Neutrophil (primary cell): ENCODE measurements around the gene NUP133.
"Not testable (repeated sequence)": the region's sequence is repeated elsewhere in the genome, so short reads cannot be mapped to it uniquely, and the experiment has no call there.

Experiments
- H3K27ac ChIP-seq: fragments of 200-600 bp; sonication (generic); 2 replicates; pipeline ENCODE4 v1.5.1; 2016; ENCODE audit warnings: mild to moderate bottlenecking, moderate library complexity
- H3K27me3 ChIP-seq: fragments of 200-600 bp; sonication (generic); 2 replicates; pipeline ENCODE4 v1.6.0; 2016; ENCODE audit warnings: mild to moderate bottlenecking
- H3K36me3 ChIP-seq: fragments of 200-600 bp; sonication (generic); 2 replicates; pipeline ENCODE4 v1.5.1; 2017
- H3K4me1 ChIP-seq, 2 experiments: fragments of 200-600 bp in 1 of 2; sonication (generic) in 1 of 2; 1 replicate in 1 of 2; 2 replicates in 1 of 2; pipeline versions ENCODE4 v1.5.1 to v1.6.1; 2013 to 2016; ENCODE audit warnings: low read depth in 1 of 2, low read length in 1 of 2, mild to moderate bottlenecking in 1 of 2, moderate library complexity in 1 of 2; ENCODE audit not compliant: control insufficient read depth in 1 of 2, insufficient read depth in 1 of 2
- H3K4me3 ChIP-seq, 2 experiments: fragments of 200-600 bp in 1 of 2; sonication (generic) in 1 of 2; 1 replicate in 1 of 2; 2 replicates in 1 of 2; pipeline ENCODE4 v1.5.1; 2013 to 2016; ENCODE audit warnings: low read depth in 1 of 2, low read length in 1 of 2, mild to moderate bottlenecking in 1 of 2, moderate library complexity in 1 of 2
- H3K9me3 ChIP-seq: fragments of 200-600 bp; sonication (generic); 2 replicates; pipeline ENCODE4 v1.5.1; 2016
- TF ChIP-seq, protein P1 (sequence below): fragments of 200-600 bp; sonication (generic); IDR thresholded peaks from 2 replicates; pipeline ENCODE4 v1.5.1; 2016; ENCODE audit warnings: antibody characterized with exemption

The NUP133 gene

DNA sequence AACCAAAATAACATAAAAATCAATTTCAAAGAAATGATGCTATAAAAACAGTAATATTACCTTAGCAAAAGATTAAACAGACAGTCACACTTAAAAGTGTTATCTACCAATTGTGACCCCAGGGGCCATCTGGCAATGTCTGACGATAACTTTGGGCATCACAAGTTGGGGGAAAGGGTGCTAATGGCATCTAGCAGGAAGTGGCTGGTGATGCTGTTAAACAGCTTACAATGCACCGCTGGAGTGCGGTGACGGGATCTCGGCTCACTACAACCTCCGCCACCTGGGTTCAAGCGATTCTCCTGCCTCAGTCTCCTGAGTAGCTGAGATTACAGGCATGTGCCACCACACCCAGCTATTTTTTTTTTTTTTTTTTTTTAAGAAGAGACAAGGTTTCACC, 27.6 kb downstream of the NUP133 start:
- no peak overlapping the region for H3K4me3 ChIP-seq
- H3K36me3 ChIP-seq = peaks cover 63% of the 10 kb centered on the region
- TF ChIP-seq, protein P1, sequence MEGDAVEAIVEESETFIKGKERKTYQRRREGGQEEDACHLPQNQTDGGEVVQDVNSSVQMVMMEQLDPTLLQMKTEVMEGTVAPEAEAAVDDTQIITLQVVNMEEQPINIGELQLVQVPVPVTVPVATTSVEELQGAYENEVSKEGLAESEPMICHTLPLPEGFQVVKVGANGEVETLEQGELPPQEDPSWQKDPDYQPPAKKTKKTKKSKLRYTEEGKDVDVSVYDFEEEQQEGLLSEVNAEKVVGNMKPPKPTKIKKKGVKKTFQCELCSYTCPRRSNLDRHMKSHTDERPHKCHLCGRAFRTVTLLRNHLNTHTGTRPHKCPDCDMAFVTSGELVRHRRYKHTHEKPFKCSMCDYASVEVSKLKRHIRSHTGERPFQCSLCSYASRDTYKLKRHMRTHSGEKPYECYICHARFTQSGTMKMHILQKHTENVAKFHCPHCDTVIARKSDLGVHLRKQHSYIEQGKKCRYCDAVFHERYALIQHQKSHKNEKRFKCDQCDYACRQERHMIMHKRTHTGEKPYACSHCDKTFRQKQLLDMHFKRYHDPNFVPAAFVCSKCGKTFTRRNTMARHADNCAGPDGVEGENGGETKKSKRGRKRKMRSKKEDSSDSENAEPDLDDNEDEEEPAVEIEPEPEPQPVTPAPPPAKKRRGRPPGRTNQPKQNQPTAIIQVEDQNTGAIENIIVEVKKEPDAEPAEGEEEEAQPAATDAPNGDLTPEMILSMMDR = no peak

DNA sequence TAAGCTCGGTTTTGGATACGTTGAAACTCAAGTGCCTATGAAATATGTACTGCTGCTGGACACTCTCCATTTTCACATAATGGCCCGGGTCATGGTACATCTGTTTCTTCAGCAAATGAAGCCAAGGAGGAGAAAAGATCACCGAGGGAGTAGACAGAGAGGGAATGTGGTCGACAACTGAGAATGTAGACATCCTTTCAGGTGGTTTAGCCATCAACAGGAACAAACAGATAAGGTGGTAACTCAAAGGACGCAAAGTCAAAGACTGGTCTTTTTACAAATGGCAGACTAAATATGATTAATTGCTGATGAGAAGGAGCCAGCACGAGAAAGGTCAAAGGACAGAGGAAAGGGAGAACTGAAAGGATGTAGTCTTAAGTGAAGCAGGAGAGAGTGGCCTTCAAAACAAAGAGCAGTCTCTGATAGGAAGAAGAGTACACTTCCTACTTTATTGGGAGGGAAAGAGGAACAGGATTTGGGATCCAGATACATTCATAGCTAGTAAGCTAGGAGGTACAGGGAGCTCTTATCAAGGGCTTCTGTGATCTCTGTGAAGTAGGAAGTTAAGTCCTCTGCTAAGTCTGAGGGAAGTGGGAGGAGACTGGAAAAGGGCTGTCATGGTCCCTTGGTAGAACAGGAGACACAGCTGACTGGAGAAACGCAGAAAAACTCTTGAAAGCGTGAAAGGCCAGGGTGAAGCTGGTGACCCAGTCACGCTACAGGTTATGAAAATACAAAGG, 28.3 kb downstream of the NUP133 start:
- Histone ChIP-seq H3K4me1 (no peaks in the 10 kb centered on the region), H3K4me3 (no peak overlapping the region), H3K36me3 (peaks cover 64% of the 10 kb centered on the region), H3K9me3 (no peaks in the 10 kb centered on the region), H3K27ac (no peak overlapping the region), H3K27me3 (no peaks in the 10 kb centered on the region)
- TF ChIP-seq, protein P1 = no peak

More for the DNA sequence above, 27.6 kb downstream of the NUP133 start:
- Histone ChIP-seq H3K9me3 (no peaks in the 10 kb centered on the region), H3K27me3 (no peaks in the 10 kb centered on the region), H3K27ac (no peak overlapping the region), H3K4me1 (no peaks in the 10 kb centered on the region)

DNA sequence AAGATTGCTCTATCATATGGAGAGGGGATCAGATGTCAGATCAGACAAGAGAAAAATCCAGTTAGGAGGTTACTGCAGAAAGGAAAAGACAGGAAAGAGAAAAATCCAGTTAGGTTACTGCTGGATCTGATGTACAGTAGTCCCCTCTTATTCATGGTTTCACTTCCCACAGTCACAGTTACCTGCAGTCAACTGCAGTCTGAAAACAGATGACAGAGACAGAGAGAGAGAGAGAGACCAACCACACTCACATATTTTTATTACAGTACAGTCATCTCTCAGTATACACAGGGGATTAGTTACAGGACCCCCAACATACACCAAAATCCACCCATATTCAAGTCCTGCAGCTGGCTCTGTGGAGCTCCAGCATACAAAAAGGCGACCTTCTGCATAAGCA, 29.3 kb downstream of the NUP133 start:
- TF ChIP-seq, protein P1 = no peak
- H3K36me3 ChIP-seq = peaks cover 64% of the 10 kb centered on the region
- H3K27ac ChIP-seq = no peak overlapping the region

DNA sequence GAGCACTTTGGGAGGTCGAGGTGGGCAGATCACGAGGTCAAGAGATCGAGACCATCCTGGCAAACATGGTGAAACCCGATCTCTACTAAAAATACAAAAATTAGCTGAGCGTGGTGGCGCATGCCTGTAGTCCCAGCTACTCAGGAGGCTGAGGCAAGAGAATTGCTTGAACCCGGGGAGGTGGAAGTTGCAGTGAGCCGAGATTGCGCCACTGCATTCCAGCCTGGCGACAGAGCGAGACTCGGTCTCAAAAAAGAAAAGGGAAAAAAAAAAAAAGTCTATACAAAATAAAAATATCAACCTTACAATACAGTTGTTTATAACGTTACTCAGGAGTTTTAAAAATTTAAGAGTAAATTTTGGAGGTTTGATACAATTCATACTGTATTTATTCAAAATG, 32.3 kb downstream of the NUP133 start:
- H3K27me3 ChIP-seq, H3K4me1 ChIP-seq, H3K9me3 ChIP-seq, H3K4me3 ChIP-seq, H3K27ac ChIP-seq: not testable (repeated sequence)
- peaks cover 62% of the 10 kb centered on the region for H3K36me3 ChIP-seq

More for the DNA sequence above, 29.3 kb downstream of the NUP133 start:
- no peaks in the 10 kb centered on the region for H3K9me3 ChIP-seq
- H3K4me3 ChIP-seq = no peak overlapping the region
- H3K4me1 ChIP-seq = no peaks in the 10 kb centered on the region
- H3K27me3 ChIP-seq = no peaks in the 10 kb centered on the region

DNA sequence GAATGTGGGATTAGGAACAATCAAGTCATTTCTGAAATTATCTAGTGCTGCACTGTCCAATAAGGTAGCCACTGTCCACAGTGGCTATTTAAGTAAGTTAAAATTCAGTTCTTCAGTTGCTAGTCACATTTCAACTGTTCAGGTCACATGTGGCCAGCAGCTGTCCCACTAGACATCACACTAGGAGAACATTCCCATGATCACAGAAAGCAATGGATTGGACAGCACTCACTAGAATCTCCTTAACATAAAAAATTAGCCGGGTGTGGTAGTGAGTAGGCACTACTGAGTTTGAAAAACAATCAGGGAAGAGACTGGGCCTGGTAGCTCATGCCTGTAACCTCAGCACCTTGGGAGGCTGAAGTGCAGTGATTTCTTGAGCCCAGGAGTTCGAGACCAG, 33.6 kb downstream of the NUP133 start:
- Histone ChIP-seq H3K36me3 (peaks cover 72% of the 10 kb centered on the region), H3K27ac (no peak overlapping the region), H3K4me1 (no peaks in the 10 kb centered on the region), H3K9me3 (no peaks in the 10 kb centered on the region), H3K27me3 (no peaks in the 10 kb centered on the region), H3K4me3 (no peak overlapping the region)
- TF ChIP-seq, protein P1 = no peak

DNA sequence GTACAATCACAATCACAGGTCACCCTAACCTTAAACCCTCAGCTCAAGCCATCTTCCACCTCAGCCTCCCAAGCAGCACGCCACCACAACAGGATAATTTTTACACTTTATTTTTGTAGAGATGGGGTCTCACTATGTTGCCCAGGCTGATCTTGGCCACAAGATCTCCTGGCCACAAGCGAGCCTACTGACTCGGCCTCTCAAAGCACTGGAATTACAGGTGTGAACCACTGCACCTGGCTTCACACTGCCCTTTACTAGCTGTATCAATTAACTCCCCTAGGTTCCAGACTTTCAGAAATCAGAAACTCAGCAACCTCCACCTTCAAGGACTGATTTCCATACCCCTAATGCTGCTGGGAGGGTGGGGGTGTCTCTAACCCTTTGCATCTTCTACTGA, 37.0 kb downstream of the NUP133 start:
- TF ChIP-seq, protein P1 = no peak
- H3K27ac ChIP-seq = no peak overlapping the region
- no peak overlapping the region for H3K4me3 ChIP-seq
- H3K27me3 ChIP-seq = no peaks in the 10 kb centered on the region
- H3K36me3 ChIP-seq = peaks cover 86% of the 10 kb centered on the region
- no peaks in the 10 kb centered on the region for H3K4me1 ChIP-seq
- H3K9me3 ChIP-seq = no peaks in the 10 kb centered on the region
